Measurements from ENCODE around the gene DCAF6.

Gene DCAF6

GRCh38 chr1:168081373-168082007 lies 145.0 kb downstream of the DCAF6 start:
- TF ChIP-seq CTCF (IDR thresholded peaks at IDR 0.05): no peak
- TF ChIP-seq ZFX (IDR thresholded peaks at IDR 0.05; ENCODE audit: borderline replicate concordance): no peak
- H3K27ac ChIP-seq: no peak overlapping the region

- H3K27ac ChIP-seq: no peak overlapping the region
- peak; percentile 99 for TF ChIP-seq CTCF (IDR thresholded peaks at IDR 0.05)
- TF ChIP-seq ZFX (IDR thresholded peaks at IDR 0.05; ENCODE audit: borderline replicate concordance): no peak
Observed at GRCh38 chr1:168082008-168082876, 145.8 kb downstream of the DCAF6 start.

GRCh38 chr1:168083456-168084325 lies 147.2 kb downstream of the DCAF6 start:
- TF ChIP-seq CTCF (IDR thresholded peaks at IDR 0.05): no peak
- no peak for TF ChIP-seq ZFX (IDR thresholded peaks at IDR 0.05; ENCODE audit: borderline replicate concordance)
- H3K27ac ChIP-seq: no peak overlapping the region

- no peak for TF ChIP-seq ZFX (IDR thresholded peaks at IDR 0.05; ENCODE audit: borderline replicate concordance)
- peak; percentile 100 for TF ChIP-seq CTCF (IDR thresholded peaks at IDR 0.05)
- H3K27ac ChIP-seq: no peak overlapping the region
Observed at GRCh38 chr1:168084396-168085231, 148.1 kb downstream of the DCAF6 start.

- no peak for TF ChIP-seq ZFX (IDR thresholded peaks at IDR 0.05; ENCODE audit: borderline replicate concordance)
- H3K27ac ChIP-seq: no peak overlapping the region
Observed at GRCh38 chr1:168085401-168085872, 149.0 kb downstream of the DCAF6 start.

- H3K27ac ChIP-seq: no peak overlapping the region
- TF ChIP-seq CTCF (IDR thresholded peaks at IDR 0.05): peak; percentile 18; the same call in 1 of the 2 replicates
- no peak for TF ChIP-seq ZFX (IDR thresholded peaks at IDR 0.05; ENCODE audit: borderline replicate concordance)
Observed at GRCh38 chr1:168086438-168086837, 150.0 kb downstream of the DCAF6 start.
